ENCODE measurements around the gene AGMO.

- no peak for TF ChIP-seq CTCF (IDR thresholded peaks at IDR 0.05)
- no peak for TF ChIP-seq POLR2A (IDR thresholded peaks at IDR 0.05)
Observed at GRCh38 chr7:15389073-15389472, 172.7 kb downstream of the AGMO start.

Measured in prostate gland (tissue), 2 donors.